IPS DF 4.7 (cell line): ENCODE results near the gene TUBG2.

ENCODE experiments used
- DNase-seq: peaks from one replicate; pipeline ENCODE4 v3.0.0-alpha.2; 2013; ENCODE audit warnings: low spot score; ENCODE audit errors: extremely low read depth

TUBG2 gene

GRCh38 chr17:42676424-42677011 is 17.4 kb downstream of the TUBG2 start, which contains the start of gene PLEKHH3:
TSS of gene PLEKHH3 (minus strand) at chr17:42676994. CDS start at chr17:42676563, 431 bp downstream.
- DNase-seq, result no peak

DNA sequence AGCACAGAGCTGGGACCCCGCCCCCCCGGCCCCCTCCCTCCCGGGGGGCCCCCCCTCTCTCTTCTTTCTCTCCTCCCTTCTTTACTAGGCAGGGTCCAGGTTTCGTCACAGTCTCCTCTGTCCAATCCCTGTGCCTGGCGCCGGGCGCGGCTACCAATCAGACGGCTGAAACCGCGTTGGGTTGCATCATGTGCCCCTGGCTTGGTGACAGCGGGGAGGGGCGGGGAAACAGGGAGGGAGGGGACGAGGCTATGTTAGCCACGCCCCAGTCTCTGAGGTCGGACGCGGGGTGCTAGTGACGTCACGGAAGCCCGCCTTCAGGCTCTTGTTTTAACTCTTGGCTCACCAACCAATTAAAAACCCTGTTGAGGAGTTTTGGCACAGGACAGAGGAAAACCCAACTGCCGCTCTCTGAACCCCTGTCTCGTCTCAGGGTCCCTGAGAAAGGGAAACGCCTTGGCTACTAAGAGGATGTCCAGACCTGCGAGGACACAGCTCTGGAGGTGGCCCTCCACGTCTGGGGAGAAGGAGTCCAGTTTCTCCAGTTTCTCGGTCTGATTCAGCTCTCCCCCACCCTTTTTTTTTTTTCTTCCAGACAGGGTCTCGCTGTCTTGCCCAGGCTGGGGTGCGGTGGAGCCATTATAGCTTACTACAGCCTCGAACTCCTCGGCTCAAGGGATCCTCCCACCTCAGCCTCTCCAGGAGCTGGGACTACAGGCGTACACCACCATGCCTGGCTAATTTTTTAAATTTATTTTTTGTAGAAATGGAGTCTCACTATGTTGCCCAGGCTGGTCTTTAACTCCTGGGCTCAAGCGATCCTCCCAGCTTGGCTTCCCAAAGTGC is 18.2 kb downstream of the TUBG2 start:
- peak; percentile 95 for DNase-seq

GRCh38 chr17:42677921-42678781 is 19.1 kb downstream of the TUBG2 start:
- DNase-seq, result no peak

DNA sequence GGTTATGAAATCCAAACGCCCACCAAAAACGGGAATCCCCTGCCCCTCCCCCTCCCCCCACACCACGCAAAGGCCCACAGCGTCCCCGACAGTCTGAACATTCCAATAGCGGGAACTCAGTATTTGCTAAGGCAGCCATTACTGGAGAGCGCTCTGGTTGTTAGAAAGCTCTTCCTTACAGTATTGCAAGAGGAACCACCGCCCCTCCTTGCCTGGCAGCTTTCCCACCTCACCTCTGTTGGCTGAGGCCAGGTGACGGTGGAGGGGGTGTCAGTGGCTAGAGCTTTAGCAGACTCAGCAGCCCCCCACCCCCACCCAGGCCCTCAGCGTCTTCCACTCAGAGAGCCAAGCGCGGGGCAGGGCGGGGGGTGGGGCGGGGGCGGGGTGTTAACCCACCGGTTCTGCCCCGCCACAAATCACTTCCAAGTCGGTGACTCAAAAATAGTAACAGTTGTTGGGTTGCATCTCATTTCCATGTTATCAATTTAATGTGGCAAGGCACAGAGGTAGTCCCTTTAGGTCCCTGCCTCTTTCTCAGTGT is 19.9 kb downstream of the TUBG2 start:
- no peak for DNase-seq

DNA sequence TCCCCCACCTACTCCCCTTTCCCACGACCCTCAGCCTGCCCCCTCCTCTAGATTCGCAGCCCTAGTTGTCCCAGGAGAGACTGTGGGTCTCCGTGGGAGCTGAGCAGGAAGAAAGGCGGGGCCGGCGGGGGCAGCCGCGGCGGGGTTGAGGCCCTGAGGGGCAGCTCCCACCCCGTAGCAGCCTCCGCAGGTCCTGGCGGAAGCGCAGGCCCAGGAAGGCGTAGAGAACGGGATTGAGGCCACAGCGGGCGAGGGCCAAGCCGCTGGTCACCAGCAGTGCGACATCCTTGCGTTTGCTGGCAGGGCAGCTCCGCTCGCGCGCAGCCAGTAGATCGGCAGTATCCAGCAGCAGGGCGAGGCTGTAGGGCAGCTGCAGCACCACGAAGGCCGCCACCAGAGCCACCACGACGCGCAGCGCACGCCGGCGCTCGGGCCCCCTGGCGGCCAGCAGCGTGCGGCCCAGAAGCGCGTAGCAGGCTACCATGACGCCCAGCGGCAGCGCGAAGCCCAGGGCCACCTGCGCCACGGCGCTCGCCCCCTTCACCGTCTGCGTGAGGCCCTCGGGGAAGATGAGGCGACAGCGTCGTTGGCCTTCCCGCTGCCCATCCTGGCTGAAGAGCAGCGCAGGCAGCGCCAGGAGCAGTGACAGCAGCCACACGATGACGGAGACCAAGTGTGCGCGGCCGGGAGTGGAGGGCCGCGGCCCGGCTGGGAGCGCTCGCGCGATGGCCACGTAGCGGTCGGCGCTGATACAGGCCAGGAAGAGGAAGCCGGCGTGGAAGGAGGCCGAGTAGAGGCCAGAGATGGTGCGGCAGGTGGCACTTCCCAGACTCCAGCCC is 20.6 kb downstream of the TUBG2 start:
- DNase-seq, result no peak

DNA sequence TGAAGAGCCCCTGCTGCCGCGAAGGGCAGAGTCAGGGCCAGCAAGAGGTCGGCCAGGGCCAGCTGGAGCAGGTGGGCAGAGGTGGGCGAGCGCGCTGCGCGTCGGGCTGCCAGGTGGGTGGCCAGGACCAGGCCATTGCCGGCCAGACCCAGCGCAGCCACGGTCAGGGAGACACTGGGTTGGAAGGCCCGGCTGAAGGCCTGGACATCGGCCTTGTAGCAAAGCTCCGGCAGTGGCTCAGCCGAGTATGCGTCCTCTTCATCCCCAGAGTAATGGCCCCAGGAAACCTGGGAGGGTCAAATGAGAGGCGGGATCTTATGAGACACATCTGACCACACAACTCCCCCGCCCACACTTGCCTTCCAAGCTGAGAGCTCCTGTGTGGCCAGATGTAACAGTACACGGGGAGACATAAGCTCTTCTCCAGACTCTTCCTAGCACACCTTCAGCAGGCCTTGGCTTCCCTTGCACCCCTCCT is 21.3 kb downstream of the TUBG2 start:
- DNase-seq, result no peak

DNA sequence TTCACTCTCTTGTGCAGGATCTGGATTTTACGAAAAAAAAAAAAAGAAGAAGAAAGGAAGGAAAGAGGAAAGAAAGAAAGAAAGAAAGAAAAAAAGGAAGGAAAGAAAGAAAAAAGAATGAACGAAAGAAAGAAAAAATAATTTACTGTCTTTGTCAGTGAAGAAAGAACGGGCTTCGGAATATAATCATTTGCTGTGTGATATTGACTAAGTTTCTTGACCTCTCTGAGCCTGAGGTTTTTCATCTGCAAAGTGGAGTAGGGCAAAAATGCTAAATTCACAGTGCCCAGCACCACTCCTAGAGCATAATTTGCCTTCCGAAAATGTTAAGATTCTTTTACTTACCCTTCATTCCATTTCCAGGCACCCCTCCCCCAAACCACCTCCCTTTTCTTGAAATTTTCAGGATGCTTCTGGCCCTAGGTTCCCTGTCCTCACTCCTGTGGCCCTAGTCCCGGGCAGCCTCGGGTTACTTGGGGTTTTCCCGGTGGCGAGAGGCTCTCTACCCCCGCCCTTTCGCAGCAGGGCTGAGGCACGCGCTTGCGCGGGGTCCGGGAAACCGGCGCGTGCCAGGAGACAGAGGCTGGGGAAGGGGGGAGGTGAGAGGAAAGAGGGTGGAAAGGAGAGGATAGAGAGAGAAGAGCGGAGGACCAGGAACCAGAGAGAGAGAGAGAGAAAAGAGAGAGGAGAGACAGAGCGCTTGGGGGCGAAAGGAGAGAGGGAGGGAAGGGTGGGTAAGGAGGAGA is 23.1 kb downstream of the TUBG2 start, which contains the start of gene CNTNAP1:
CNTNAP1 (plus strand) TSS at position 556 of the 746 bp plus-strand sequence. CDS start 299 bp downstream, outside the sequence.
- DNase-seq, result no peak

GRCh38 chr17:42682722-42683403 is 23.8 kb downstream of the TUBG2 start:
- DNase-seq, result no peak

GRCh38 chr17:42683407-42684034 is 24.4 kb downstream of the TUBG2 start:
- no peak for DNase-seq

GRCh38 chr17:42684929-42685556 is 26.0 kb downstream of the TUBG2 start:
- DNase-seq, result no peak

- no peak for DNase-seq
Measured at GRCh38 chr17:42685831-42686230, 26.7 kb downstream of the TUBG2 start.

- DNase-seq, result no peak
Measured at GRCh38 chr17:42686520-42687128, 27.5 kb downstream of the TUBG2 start.

- DNase-seq, result no peak
Measured at GRCh38 chr17:42687707-42688320, 28.7 kb downstream of the TUBG2 start.

DNA sequence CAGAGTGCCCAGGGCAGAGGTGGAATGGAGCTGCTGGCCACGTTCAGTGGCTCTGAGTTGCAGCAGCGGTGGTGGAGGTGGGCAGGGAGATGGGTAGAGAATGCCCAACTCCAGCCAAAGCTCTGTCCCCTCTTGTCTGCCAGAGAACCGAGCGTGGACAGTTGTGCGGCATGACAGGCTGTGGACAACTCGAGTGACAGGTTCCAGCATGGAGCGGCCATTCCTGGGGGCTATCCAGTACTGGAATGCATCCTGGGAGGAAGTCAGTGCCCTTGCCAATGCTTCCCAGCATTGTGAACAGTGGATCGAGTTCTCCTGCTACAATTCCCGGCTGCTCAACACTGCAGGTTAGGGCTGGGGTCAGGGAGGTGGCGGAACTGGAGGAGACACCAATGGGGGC is 31.5 kb downstream of the TUBG2 start:
- no peak for DNase-seq

DNA sequence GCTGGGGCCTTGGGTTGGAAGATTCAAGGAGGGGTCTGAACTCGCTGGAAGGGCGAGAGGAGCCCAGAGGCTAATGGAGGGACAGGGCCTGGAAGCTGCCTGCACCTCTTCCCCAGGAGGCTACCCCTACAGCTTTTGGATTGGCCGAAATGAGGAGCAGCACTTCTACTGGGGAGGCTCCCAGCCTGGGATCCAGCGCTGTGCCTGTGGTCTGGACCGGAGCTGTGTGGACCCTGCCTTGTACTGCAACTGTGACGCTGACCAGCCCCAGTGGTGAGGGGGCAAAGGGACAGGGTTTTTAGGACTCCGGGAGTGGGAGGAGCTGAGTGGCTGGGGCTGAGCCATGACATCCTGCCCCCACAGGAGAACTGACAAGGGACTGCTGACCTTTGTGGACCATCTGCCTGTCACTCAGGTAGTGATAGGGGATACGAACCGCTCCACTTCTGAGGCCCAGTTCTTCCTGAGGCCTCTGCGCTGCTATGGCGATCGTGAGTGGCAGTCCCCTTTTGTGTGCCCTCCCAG is 32.0 kb downstream of the TUBG2 start:
- DNase-seq, result no peak

DNA sequence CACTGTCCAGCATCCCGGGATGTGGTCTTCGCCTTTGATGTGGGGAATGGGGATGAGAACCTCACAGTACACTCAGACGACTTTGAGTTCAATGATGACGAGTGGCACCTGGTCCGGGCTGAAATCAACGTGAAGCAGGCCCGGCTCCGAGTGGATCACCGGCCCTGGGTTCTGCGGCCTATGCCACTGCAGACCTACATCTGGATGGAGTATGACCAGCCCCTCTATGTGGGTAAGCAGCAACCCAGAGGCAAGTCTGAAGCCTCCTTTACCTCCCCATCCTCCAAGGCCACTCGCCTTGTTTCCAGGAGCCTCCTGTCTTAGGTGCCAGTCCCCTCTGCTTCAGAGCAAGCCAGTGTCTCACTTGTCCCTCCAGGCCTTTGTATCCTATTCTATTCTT is 33.4 kb downstream of the TUBG2 start:
- DNase-seq, result no peak

DNA sequence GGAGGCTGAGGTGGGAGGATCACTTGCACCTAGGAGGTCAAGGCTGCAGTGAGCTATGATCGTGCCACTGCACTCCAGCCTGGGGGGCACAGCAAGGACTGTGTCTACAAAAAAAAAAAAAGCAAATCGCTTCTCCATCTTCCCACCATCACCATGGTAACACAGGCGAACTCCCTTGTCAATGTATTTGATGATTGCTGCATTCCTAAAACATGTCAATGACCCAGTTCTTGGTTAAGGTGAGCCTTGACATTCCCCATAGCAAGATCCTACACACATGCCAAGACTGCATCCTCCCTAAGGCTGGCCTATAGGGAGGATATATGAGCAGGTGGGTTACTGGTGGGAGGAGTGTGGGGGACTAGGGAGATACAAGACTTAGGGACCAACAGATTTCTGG is 35.4 kb downstream of the TUBG2 start:
- DNase-seq, result no peak
